Tibial nerve (tissue), 4 donors: ENCODE measurements around the gene GIN1.

Source experiments
- CTCF ChIP-seq, 5 experiments: fragments of 200-600 bp in 3 of 5; fragments of 450-650 bp in 2 of 5; sonication (generic) in 3 of 5; IDR thresholded peaks; one replicate each; pipeline ENCODE4 v1.5.1; 2016 to 2019; ENCODE audit warnings: antibody characterized with exemption in 5 of 5, mild to moderate bottlenecking in 3 of 5, moderate library complexity in 2 of 5
- EP300 ChIP-seq, 2 donors: sonication (generic); formaldehyde crosslinking; IDR thresholded peaks; one replicate each; pipeline ENCODE4 v1.6.1; 2017; ENCODE audit warnings: antibody characterized with exemption in 2 of 2, mild to moderate bottlenecking in 1 of 2
- POLR2A ChIP-seq, 2 donors: fragments of 450-650 bp; IDR thresholded peaks; one replicate each; pipeline ENCODE4 v1.6.1; 2017; ENCODE audit warnings: antibody characterized with exemption in 2 of 2, mild to moderate bottlenecking in 2 of 2, moderate library complexity in 2 of 2

DNA sequence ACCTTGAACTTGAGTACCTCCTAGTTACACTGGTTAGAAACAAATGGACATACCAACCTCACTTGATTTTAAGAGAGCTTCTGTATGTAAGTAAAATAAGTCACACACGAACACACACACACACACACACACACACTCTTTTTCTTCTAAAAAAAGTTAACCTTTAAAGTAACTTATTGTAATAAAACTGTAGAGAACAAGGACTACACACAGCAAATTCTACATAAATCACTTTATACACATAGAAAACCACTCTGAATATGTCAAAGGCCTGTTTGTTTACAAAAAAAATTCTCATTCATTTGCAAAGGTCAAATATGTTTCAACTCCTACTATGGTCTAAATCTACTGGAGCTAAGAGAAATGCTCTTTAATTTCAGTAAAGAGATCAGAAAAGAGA lies 29.1 kb downstream of the GIN1 start:
- TF ChIP-seq CTCF (IDR thresholded peaks at IDR 0.05) (no peak), POLR2A (IDR thresholded peaks at IDR 0.05) (no peak), EP300 (IDR thresholded peaks at IDR 0.05) (no peak)
